Measurements from ENCODE around the gene ZNF462.
"Not testable (repeated sequence)": the region's sequence is repeated elsewhere in the genome, so short reads cannot be mapped to it uniquely, and the experiment has no call there.

The ZNF462 gene

GRCh38 chr9:106887066-106887465 is 24.1 kb downstream of the ZNF462 start:
- DNase-seq, result no peak

DNA sequence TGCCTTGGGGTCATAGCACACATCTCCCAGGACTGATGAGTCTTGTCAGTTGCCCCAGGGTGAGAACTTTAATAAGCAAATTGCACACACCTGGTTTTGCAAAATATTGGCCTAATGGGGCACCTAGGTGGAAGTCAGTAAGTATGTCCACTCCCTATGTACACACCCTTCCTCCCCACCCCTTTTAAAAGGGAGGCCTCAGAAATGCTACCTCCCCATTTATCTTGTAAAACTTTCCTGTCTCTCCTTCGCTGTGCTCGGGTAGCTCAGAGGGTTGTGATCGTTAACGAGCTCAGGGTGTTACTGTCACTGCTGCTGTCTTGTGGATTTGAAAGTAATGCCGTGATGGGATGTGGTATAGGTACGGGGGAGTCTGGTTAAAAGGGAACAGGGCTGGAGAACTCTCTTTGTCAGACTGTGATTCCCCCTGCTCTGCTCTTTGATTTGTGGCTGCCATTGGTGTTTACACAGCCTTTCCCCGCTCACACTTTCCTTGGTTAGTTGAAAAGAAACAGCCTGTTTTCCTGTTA is 26.2 kb downstream of the ZNF462 start:
- no peak for DNase-seq

GRCh38 chr9:106890608-106891007 is 27.6 kb downstream of the ZNF462 start:
- no peak for DNase-seq

DNA sequence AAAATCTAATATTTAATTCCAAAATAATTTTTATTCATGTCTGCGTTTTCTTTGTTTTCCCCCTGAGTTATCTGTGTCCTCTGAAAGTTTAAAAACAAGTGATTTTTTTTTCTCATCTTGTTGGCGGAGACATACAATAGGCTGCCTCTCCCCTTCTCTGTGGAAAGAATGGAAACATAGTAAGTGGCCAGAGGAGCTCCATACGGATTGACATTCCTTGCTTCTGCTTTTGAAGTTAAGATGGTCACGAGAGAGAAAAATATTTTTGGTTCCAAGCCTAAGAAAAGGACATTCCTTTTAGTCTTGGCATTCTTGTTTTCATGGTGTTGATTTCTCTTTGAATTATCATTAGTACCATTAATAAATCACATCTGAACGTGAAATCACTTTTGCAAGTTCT is 28.3 kb downstream of the ZNF462 start:
- no peak for DNase-seq

DNA sequence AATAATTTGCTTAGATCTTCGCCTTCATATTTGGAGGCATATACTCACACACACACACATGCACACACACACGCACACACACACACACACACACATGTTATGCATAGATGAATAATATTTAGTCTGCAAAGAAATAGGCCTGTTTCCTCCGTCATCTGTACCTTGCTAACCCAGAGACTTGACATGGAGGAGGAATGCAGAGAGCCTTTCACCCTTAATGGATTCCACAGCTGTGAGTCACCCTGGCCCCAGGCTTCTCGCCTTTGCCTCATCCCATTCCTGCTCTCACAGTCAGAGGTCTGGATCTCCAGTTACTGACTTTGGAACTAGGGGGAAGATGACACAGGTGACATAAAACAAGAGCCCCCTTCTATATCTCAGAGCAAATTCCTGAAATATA is 29.7 kb downstream of the ZNF462 start:
- DNase-seq, result no peak

DNA sequence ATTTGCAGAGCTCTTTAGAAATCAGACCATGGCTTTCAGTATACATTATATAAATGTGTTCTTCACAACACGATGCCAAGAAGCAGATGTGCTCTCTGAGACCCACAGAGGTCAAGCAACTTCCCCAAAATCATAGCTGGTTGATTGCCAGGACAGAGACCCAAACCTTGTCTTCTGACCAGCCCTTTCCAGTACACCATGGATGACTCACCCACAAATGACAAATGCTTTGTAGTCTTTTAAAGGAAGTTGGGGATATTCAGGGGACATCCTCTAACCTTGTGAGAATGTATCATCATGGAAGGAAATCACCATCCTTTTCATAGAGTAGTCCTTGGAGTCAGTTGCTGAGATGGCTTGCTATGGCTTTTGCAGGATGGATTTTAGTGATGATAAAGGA is 30.1 kb downstream of the ZNF462 start:
- DNase-seq, result no peak

DNA sequence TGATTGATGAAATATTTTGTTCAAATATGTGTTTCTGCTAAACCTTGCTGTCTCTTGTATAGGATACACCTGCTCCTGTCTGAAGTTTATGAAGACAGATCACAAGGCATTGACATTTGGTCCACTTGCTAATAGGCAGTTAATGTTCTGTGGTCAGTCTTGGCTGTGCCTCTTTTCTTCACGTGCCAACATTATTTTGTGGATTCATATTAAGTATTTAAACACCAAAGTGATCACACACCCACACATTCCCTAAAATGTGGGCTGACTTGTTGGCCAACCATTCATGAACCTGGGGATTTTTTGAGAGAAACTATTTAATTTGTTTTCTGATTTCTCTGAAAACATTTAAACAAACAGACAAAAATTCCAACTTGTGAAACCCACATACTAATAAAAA is 33.7 kb downstream of the ZNF462 start:
- DNase-seq, result no peak

GRCh38 chr9:106897236-106897635 is 34.3 kb downstream of the ZNF462 start:
- no peak for DNase-seq

GRCh38 chr9:106897751-106898150 is 34.8 kb downstream of the ZNF462 start:
- peak in 1 of 51 donors; percentile 8 for DNase-seq

GRCh38 chr9:106900523-106900922 is 37.6 kb downstream of the ZNF462 start:
- DNase-seq, result not testable (repeated sequence)

DNA sequence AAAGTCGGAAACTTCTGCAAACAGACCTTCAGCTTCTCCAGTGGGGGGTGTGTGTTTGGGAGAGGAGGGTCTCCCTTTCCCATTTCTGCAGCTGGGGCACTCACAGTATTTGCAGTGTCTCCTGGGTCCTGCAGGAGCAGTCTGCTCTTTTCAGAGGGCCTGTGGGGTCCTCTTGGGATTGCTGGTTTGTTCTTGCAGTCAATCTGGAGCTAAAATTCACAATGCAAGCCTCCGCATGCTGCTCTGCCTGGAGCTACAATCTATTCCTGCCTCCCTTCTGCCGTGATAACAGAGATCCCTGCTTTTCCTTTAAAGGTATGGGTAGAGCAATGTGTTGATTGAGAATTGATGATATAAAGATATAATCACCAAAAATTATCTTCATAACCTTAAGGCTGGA is 43.2 kb downstream of the ZNF462 start:
- no peak for DNase-seq

DNA sequence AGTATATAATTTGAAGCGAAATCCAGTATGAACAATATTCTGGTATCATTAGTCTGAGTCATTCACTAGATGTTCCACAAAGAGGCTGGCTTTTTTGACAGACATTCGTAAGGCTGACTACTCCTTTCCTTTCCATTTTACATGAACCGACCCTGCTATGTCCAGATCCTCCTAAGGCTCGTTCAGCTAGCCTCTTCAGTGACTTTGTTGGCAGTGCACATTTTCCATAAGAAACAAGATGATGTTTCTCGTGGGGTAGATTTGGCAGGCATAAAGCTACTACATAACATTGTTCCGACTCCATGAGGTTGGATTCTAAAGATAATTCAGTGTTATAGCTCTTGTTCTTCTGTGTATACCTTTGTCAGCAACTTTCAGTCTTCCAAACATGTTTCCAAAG is 49.0 kb downstream of the ZNF462 start:
- no peak for DNase-seq

DNA sequence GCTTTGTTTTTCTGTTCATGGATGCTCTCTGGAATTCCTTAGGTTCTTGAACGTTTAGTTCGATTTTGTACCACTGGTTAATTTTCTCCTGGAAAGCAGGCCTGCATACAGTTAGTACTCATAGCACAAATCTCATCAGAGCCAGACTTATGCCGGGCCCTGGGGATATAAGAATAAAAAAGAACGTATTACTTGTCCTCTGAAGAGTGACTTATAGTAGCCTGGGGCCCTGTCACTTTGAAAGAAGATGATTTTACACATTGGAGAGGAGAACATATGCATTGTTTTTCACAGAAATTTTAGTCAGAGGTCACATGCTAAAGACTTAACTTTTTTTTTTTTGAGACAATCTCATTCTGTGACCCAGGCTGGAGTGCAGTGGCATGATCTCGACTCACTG is 50.3 kb downstream of the ZNF462 start:
- no peak for DNase-seq

DNA sequence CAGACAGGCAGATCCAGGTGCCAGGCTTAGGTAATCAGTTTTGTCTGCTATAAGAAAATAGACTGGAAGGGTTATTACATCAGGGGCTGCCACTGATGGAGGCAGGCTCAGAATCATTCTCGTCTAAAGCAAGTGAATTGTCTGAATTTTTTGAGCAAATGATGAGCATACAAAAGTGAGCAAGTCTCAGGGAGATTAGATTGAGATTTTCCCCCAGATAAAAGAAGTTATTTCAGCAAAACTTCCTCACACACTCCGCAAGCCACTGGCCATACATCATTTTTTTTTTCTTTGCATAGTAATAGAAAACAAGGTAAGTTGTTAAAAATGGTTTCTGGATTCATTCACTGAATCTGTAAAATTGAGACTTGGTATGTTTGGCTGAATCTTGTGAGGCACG is 52.9 kb downstream of the ZNF462 start:
- no peak for DNase-seq

DNA sequence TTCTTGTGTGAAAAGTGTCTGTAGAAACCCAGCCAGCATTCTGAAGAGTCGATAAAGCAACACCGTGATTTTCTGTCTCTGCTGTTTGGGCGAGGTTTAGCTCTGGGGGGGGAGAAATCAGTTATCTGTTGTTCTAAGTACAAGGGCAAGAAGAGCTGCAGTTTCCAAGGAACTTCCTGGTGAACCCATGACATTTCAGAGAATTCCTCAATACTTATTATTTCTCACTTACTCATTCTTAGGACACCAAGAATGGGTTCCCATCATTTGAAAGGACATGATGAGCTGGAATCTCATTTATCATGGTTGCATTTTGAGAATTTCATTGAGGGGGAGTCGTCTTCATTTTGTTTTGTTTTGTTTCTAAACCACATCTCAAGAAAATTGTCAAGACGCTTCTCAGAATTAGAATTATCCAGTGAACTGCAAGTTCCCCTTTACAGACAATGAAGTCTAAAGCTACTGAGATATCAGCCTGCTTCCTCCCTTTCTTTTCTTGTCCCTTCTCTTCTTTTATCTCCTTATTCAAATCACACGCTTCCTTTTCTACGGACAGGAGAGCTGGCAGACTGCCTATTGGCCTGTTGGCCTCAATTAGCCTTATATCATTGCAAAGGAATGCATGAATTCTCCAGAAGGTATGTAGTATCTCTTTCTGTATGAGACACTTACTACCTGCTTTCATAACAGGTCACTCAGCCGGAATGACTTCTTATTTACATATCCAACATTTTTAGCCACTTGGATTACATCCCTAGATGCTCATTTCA is 53.7 kb downstream of the ZNF462 start:
- DNase-seq, result no peak

GRCh38 chr9:106918825-106919509 is 56.0 kb downstream of the ZNF462 start:
- no peak for DNase-seq

DNA sequence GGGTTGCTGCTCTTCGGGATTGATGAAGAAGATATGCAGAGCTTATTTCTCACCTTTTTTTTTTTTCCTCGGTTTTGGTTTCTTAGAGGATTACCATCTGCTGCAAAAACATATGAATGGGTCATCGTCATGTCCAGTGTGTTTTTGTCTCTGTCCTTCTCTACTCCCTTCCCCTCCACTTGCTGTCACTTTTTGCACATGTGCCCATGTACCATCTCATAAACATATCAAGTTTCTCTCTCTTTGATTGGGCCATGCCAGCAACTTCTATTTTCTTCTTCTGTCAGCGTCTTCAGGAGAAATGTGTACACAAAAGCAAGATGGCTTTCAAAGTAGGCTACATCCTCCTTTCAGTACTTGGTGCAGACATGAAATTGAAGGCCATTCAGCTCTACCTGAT is 57.1 kb downstream of the ZNF462 start:
- peak in 1 of 51 donors; percentile 30 for DNase-seq

DNA sequence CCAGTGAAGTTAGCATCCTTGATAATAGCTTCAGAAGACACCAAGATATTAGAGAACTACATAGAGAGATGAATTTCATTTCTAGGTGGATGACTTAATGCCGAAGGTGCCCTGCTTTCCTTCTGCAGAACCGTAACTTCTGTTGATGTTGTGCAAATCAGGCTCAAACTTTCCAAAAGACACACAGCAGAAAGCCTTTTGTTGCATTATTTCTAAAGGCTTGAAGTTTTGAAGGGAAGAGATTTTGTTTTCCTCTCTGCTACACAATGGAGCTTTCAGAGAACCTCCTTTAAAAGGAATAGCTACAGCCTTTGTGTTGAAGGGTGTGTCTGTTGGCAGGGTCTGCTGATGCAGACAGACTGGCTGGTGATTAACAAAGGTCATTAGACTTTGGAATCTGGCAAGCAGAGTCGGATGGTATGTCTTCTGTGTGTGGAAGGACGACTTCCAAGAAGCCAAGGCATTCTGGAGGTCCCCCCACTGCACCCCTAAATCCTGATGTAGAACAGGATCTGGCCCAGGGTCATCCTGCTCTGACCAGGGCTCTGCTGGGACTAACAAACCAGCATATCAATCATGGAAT is 57.8 kb downstream of the ZNF462 start:
- peak in 15 of 51 donors; percentile 15 to 87 (median 33) for DNase-seq

DNA sequence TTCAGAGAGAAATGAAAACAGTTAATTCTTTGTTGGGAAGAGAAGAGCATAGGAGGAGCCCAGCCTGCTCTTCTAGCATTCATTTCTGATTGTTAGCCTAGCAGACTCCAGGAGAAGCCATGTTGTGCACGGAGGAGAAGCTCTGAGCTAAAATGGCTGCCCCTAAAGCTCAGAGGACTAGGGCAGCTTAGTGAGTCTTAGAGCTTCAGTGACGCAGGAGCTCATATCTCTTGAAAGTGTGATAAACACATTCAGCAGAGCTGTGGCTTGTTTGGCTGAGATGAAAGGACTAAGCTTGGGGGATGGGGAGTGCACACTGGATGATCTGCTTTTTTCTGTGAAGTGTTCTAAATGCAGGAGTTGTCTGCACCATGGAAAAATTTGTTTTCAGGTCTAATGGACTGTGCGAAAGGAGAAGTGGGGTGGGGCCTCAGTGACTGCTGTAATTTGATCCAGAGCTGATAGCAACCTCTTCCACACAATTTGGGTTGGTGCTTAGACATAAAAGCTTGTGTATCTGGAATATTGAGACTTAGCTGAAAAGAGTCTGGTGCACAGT is 58.5 kb downstream of the ZNF462 start:
- peak in 16 of 51 donors; percentile 10 to 87 (median 32) for DNase-seq

DNA sequence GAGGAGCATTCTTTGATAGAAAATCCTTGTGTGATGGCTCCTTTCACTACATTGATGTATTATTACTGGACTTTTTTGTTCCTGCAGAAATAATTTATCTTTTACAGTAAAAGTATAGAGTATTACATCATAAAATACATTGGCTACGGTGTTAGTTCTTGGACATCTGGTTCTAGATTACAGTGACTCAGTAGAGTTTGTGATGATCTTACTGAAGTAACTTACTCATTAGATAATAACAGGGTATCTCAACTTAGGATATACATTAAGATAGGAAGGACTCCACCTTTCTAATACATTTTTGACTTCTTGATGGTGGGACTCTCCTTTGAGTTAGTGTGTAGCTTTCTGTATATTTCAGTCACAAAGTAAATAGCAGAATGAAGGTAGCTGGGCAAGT is 59.1 kb downstream of the ZNF462 start:
- no peak for DNase-seq

- no peak for DNase-seq
These were observed 62.4 kb downstream of the ZNF462 start for GRCh38 chr9:106925392-106925791.

GRCh38 chr9:106927916-106928315 is 65.0 kb downstream of the ZNF462 start:
- no peak for DNase-seq
